Smooth muscle cell (in vitro differentiated cells): Measurements from ENCODE around the gene GPC5. TPM values are rescaled to one million over a fixed set of nuclear protein-coding genes. Genes with fewer than 3 reads are reported as not detected.

Source experiments
- DNase-seq: peaks from one replicate; lab custom pipeline; 2025; ENCODE audit not compliant: unreplicated experiment; lab: John Stamatoyannopoulos, UW
- H2AFZ ChIP-seq: fragments of 200-600 bp; sonication (generic); 2 replicates; pipeline ENCODE4 v1.6.0; 2016; ENCODE audit warnings: antibody characterized with exemption, low read depth, mild to moderate bottlenecking
- H3F3A ChIP-seq: fragments of 200-600 bp; sonication (generic); 2 replicates; pipeline ENCODE4 v1.6.0; 2017; ENCODE audit warnings: antibody characterized with exemption, low read depth
- H3K27ac ChIP-seq: fragments of 200-600 bp; sonication (generic); 2 replicates; pipeline ENCODE4 v1.5.1; 2016; ENCODE audit warnings: low read depth, mild to moderate bottlenecking
- H3K27me3 ChIP-seq: fragments of 200-600 bp; sonication (generic); 2 replicates; pipeline ENCODE4 v1.6.1; 2016; ENCODE audit warnings: low read depth, mild to moderate bottlenecking
- H3K36me3 ChIP-seq: fragments of 200-600 bp; sonication (generic); 2 replicates; pipeline ENCODE4 v1.5.1; 2016; ENCODE audit warnings: low read depth
- H3K4me1 ChIP-seq: fragments of 200-600 bp; sonication (generic); 2 replicates; pipeline ENCODE4 v1.5.1; 2016; ENCODE audit warnings: low read depth
- H3K4me2 ChIP-seq: fragments of 200-600 bp; sonication (generic); 2 replicates; pipeline ENCODE4 v1.6.0; 2016; ENCODE audit warnings: mild to moderate bottlenecking
- H3K4me3 ChIP-seq: fragments of 200-600 bp; sonication (generic); 2 replicates; pipeline ENCODE4 v1.5.1; 2016; ENCODE audit warnings: mild to moderate bottlenecking
- H3K79me2 ChIP-seq: fragments of 200-600 bp; sonication (generic); 2 replicates; pipeline ENCODE4 v1.6.0; 2016; ENCODE audit warnings: low read depth, mild to moderate bottlenecking
- H3K9ac ChIP-seq: fragments of 200-600 bp; sonication (generic); 2 replicates; pipeline ENCODE4 v1.6.0; 2016; ENCODE audit warnings: low read depth
- H3K9me3 ChIP-seq: fragments of 200-600 bp; sonication (generic); replicated peaks from 2 replicates; pipeline ENCODE4 v1.5.1; 2016; ENCODE audit warnings: low read depth
- H4K20me1 ChIP-seq: fragments of 200-600 bp; sonication (generic); 2 replicates; pipeline ENCODE4 v1.6.0; 2016; ENCODE audit warnings: low read depth
- WGBS: methylation state at CpG from one replicate; pipeline ENCODE4 v1.1.7; 2016; ENCODE audit warnings: low lambda C conversion rate; 5-methylcytosine and 5-hydroxymethylcytosine counted together
- polyA plus RNA-seq: library from polyadenylated mRNA; unstranded; fragments of >200 nt; fragmentation: Nextera tagmentation; extraction: Ambion mirVana; gene quantifications from 2 replicates; pipeline ENCODE4 v1.2.1, GENCODE V29; 2016
- total RNA-seq: library from RNA; depleted of rRNA; stranded (reverse); fragments of >200 nt; gene quantifications from 2 replicates; pipeline ENCODE4 v1.2.3, GENCODE V29; 2014
- TF ChIP-seq, protein P1 (sequence below): fragments of 200-600 bp; sonication (generic); IDR thresholded peaks from 2 replicates; pipeline ENCODE4 v1.5.1; 2017; ENCODE audit warnings: borderline replicate concordance, mild to moderate bottlenecking, antibody characterized with exemption; ENCODE audit not compliant: insufficient read depth, poor library complexity, severe bottlenecking

Gene GPC5
- total and polyA plus RNA-seq, 2 experiments from 2014 or later, result 0.99 to 1.0 TPM

- Histone ChIP-seq H2AFZ (no peak overlapping the region), H3K9ac (no peak overlapping the region), H3K4me2 (peak overlapping the region; percentile 1), H3K36me3 (no peaks in the 10 kb centered on the region), H3K4me1 (no peaks in the 10 kb centered on the region), H3K4me3 (no peak overlapping the region), H3F3A (no peaks in the 10 kb centered on the region), H3K79me2 (no peaks in the 10 kb centered on the region), H3K9me3 (no peaks in the 10 kb centered on the region), H4K20me1 (no peaks in the 10 kb centered on the region), H3K27me3 (peaks cover 57% of the 10 kb centered on the region), H3K27ac (no peak overlapping the region)
- TF ChIP-seq, protein P1, sequence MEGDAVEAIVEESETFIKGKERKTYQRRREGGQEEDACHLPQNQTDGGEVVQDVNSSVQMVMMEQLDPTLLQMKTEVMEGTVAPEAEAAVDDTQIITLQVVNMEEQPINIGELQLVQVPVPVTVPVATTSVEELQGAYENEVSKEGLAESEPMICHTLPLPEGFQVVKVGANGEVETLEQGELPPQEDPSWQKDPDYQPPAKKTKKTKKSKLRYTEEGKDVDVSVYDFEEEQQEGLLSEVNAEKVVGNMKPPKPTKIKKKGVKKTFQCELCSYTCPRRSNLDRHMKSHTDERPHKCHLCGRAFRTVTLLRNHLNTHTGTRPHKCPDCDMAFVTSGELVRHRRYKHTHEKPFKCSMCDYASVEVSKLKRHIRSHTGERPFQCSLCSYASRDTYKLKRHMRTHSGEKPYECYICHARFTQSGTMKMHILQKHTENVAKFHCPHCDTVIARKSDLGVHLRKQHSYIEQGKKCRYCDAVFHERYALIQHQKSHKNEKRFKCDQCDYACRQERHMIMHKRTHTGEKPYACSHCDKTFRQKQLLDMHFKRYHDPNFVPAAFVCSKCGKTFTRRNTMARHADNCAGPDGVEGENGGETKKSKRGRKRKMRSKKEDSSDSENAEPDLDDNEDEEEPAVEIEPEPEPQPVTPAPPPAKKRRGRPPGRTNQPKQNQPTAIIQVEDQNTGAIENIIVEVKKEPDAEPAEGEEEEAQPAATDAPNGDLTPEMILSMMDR, result no peak
- no peak for DNase-seq
These were observed 826.4 kb downstream of the GPC5 start for GRCh38 chr13:92224825-92225224.

DNA sequence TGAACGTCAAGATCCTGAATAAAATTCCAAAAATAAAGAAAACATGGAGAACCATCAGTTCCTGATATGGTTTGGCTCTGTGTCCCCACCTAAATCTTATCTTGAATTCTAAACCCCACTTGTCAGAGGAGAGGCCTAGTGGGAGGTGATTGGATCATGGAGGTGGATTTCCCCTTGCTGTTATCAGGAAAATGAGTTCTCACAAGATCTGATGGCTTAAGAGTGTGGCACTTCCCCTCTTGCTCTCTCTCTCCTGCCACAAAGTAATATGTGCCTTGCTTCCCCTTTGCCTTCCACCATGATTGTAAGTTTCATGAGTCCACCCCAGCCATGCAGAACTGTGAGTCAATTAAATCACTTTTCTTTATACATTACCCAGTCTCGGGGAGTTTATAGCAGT, 827.4 kb downstream of the GPC5 start:
- DNase-seq, result no peak
- Histone ChIP-seq H3K9ac (no peak overlapping the region), H3K27ac (no peak overlapping the region), H3K4me3 (no peak overlapping the region), H3K9me3 (no peaks in the 10 kb centered on the region), H4K20me1 (no peaks in the 10 kb centered on the region), H3K36me3 (no peaks in the 10 kb centered on the region), H3K4me2 (no peak overlapping the region), H3K79me2 (no peaks in the 10 kb centered on the region), H3K27me3 (peaks cover 65% of the 10 kb centered on the region), H3F3A (no peaks in the 10 kb centered on the region), H2AFZ (no peak overlapping the region), H3K4me1 (no peaks in the 10 kb centered on the region)
- 58% methylated on average over 2 of the region's 2 CpGs for WGBS
- TF ChIP-seq, protein P1, result no peak

DNA sequence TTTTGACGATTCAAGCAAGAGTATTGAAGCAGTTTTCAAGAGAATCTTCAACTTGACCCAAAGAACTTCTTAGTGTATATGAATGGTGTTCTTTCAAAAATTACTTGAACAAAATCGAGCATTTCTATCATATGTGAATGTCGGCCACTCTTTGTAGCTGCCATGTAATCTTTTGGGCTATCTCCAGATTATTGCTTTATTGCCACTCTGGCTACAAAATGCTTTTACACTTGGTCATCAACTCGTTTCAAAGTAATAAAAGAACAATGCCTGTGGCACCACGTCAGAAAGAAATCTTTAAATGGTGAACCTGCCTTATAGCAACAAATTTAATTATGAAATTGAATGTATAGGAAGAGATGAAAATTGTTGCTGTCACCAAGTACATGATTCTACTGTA, 834.5 kb downstream of the GPC5 start:
- WGBS, result 64% methylated on average over 5 of the region's 5 CpGs
- peaks cover 60% of the 10 kb centered on the region for H3K27me3 ChIP-seq
- no peak overlapping the region for H3K4me2 ChIP-seq
- no peak overlapping the region for H3K9ac ChIP-seq
- no peaks in the 10 kb centered on the region for H3F3A ChIP-seq
- H3K9me3 ChIP-seq, result no peaks in the 10 kb centered on the region
- no peaks in the 10 kb centered on the region for H3K4me1 ChIP-seq
- DNase-seq, result no peak
- TF ChIP-seq, protein P1, result no peak
- H3K4me3 ChIP-seq, result no peak overlapping the region
- no peak overlapping the region for H2AFZ ChIP-seq
- no peaks in the 10 kb centered on the region for H3K79me2 ChIP-seq
- H3K36me3 ChIP-seq, result no peaks in the 10 kb centered on the region
- no peak overlapping the region for H3K27ac ChIP-seq
- no peaks in the 10 kb centered on the region for H4K20me1 ChIP-seq

DNA sequence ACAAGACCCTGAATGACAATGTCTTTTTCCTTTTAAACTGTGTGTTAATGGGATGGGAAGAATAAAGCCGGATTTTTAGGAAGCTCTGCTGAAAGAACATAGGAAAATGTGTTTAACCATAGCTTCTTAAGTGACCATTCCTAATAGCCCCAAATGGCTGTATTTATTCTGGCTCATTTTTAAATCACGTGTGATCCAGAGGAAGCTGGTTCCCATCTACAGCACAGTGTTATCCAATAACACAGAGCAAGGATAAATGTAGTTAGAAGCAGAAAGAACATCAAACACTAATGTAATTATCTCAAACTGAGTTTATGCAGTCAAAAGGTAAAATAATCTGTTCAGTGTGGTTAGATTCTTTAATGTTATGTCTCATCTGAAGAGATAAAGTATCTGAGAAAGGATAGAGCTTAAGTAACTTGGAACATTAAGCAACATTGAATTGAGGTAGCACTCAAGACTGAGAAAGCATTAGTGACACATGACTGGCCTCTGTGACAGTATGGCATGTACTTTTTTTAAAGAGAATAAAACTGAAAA, 853.3 kb downstream of the GPC5 start:
- DNase-seq, result no peak
- TF ChIP-seq, protein P1, result no peak
- Histone ChIP-seq H3K4me2 (no peak overlapping the region), H3K9me3 (no peaks in the 10 kb centered on the region), H3K27me3 (peaks cover 13% of the 10 kb centered on the region), H3K4me1 (no peaks in the 10 kb centered on the region), H3K79me2 (no peaks in the 10 kb centered on the region), H3K4me3 (no peak overlapping the region), H3K36me3 (no peaks in the 10 kb centered on the region), H2AFZ (no peak overlapping the region), H3F3A (no peaks in the 10 kb centered on the region), H3K27ac (no peak overlapping the region), H4K20me1 (no peaks in the 10 kb centered on the region), H3K9ac (no peak overlapping the region)
- 85% methylated on average over 2 of the region's 2 CpGs for WGBS
